Measurements from ENCODE around the gene SALL1. TPM values are rescaled to one million over a fixed set of nuclear protein-coding genes. Genes with fewer than 3 reads are reported as not detected.

Gene SALL1
- polyA plus RNA-seq, 1 experiment, result 5.4 TPM

- Histone ChIP-seq H3K4me3 (ENCODE audit: low read depth, low read length) (no peak overlapping the region), H3K27me3 (ENCODE audit: control insufficient read depth, insufficient read depth, low read length) (no peaks in the 10 kb centered on the region), H3K36me3 (ENCODE audit: control insufficient read depth, insufficient read depth, low read length) (peaks cover 30% of the 10 kb centered on the region)
- CTCF ChIA-PET, result no interaction called here
- POLR2A ChIA-PET, result no interaction called here
- no peak for DNase-seq (ENCODE audit: low read depth)
- no peak for TF ChIP-seq CTCF (IDR thresholded peaks at IDR 0.05; ENCODE audit: insufficient read depth, low read depth, low read length)
Measured at GRCh38 chr16:51141541-51141940, 9.5 kb downstream of the SALL1 start.

- Histone ChIP-seq H3K27me3 (ENCODE audit: control insufficient read depth, insufficient read depth, low read length) (no peaks in the 10 kb centered on the region), H3K36me3 (ENCODE audit: control insufficient read depth, insufficient read depth, low read length) (peaks cover 30% of the 10 kb centered on the region), H3K4me3 (ENCODE audit: low read depth, low read length) (no peak overlapping the region)
- ChIA-PET CTCF (no interaction called here), POLR2A (no interaction called here)
- no peak for DNase-seq (ENCODE audit: low read depth)
- TF ChIP-seq CTCF (IDR thresholded peaks at IDR 0.05; ENCODE audit: insufficient read depth, low read depth, low read length), result no peak
Measured at GRCh38 chr16:51141106-51141505, 10.0 kb downstream of the SALL1 start.

- POLR2A ChIA-PET, result no interaction called here
- Histone ChIP-seq H3K36me3 (ENCODE audit: control insufficient read depth, insufficient read depth, low read length) (peaks cover 32% of the 10 kb centered on the region), H3K27me3 (ENCODE audit: control insufficient read depth, insufficient read depth, low read length) (no peaks in the 10 kb centered on the region), H3K4me3 (ENCODE audit: low read depth, low read length) (no peak overlapping the region)
- CTCF ChIA-PET, result no interaction called here
- no peak for TF ChIP-seq CTCF (IDR thresholded peaks at IDR 0.05; ENCODE audit: insufficient read depth, low read depth, low read length)
- DNase-seq (ENCODE audit: low read depth), result no peak
Measured at GRCh38 chr16:51140112-51140511, 11.0 kb downstream of the SALL1 start.

- ChIA-PET POLR2A (no interaction called here), CTCF (no interaction called here)
- peaks cover 32% of the 10 kb centered on the region for H3K36me3 ChIP-seq (ENCODE audit: control insufficient read depth, insufficient read depth, low read length)
- DNase-seq (ENCODE audit: low read depth), result no peak
- H3K27me3 ChIP-seq (ENCODE audit: control insufficient read depth, insufficient read depth, low read length), result no peaks in the 10 kb centered on the region
- no peak overlapping the region for H3K4me3 ChIP-seq (ENCODE audit: low read depth, low read length)
- TF ChIP-seq CTCF (IDR thresholded peaks at IDR 0.05; ENCODE audit: insufficient read depth, low read depth, low read length), result no peak
Measured at GRCh38 chr16:51139568-51139967, 11.5 kb downstream of the SALL1 start.

GRCh38 chr16:51138178-51138577 is 12.9 kb downstream of the SALL1 start:
- no peaks in the 10 kb centered on the region for H3K27me3 ChIP-seq (ENCODE audit: control insufficient read depth, insufficient read depth, low read length)
- no peak overlapping the region for H3K4me3 ChIP-seq (ENCODE audit: low read depth, low read length)
- no peak for DNase-seq (ENCODE audit: low read depth)
- H3K36me3 ChIP-seq (ENCODE audit: control insufficient read depth, insufficient read depth, low read length), result peaks cover 32% of the 10 kb centered on the region
- TF ChIP-seq CTCF (IDR thresholded peaks at IDR 0.05; ENCODE audit: insufficient read depth, low read depth, low read length), result no peak
- ChIA-PET POLR2A (no interaction called here), CTCF (no interaction called here)

Measured in BJ (cell line).